ENCODE measurements around the gene BBC3.
A peak's percentile ranks its signal among the peaks of the same experiment; 100 is the strongest.

The BBC3 gene

GRCh38 chr19:47239610-47240296 lies 8.8 kb upstream of the BBC3 start:
- H3K4me3 ChIP-seq (ENCODE audit: low read depth, low read length) = peak overlapping the region; percentile 47
- CTCF ChIA-PET = interaction anchor here (0.7 to 3.5 kb wide), 5 partner anchors 7 to 90 kb away, joined by 3 to 18 read pairs (median 11); no protein-coding TSS in a partner anchor
- POLR2A ChIA-PET = interaction anchor here (0.9 to 1.4 kb wide), 3 partner anchors 13 to 17 kb away, joined by 3 to 6 read pairs (median 4); partner anchors contain the start of gene CCDC9
- no peak for TF ChIP-seq CTCF (IDR thresholded peaks at IDR 0.05; ENCODE audit: insufficient read depth, low read length, missing control alignments)
- DNase-seq (ENCODE audit: low read depth, low spot score) = no peak

- DNase-seq (ENCODE audit: low read depth, low spot score) = no peak
- peak overlapping the region; percentile 47 for H3K4me3 ChIP-seq (ENCODE audit: low read depth, low read length)
- ChIA-PET CTCF (interaction anchor here (1.4 to 3.5 kb wide), 4 partner anchors 8 to 89 kb away, joined by 4 to 18 read pairs (median 12); no protein-coding TSS in a partner anchor), POLR2A (interaction anchor here (1.2 to 1.4 kb wide), 2 partner anchors 13 to 18 kb away, joined by 3 to 6 read pairs; partner anchors contain the start of gene CCDC9)
- TF ChIP-seq CTCF (IDR thresholded peaks at IDR 0.05; ENCODE audit: insufficient read depth, low read length, missing control alignments) = no peak
These were observed 8.2 kb upstream of the BBC3 start for GRCh38 chr19:47239152-47239551.

GRCh38 chr19:47236072-47236675 lies 5.2 kb upstream of the BBC3 start:
- TF ChIP-seq CTCF (IDR thresholded peaks at IDR 0.05; ENCODE audit: insufficient read depth, low read length, missing control alignments) = no peak
- CTCF ChIA-PET = interaction anchor here (0.6 to 3.5 kb wide), 4 partner anchors 11 to 180 kb away, joined by 3 to 18 read pairs (median 6); no protein-coding TSS in a partner anchor
- no peak for DNase-seq (ENCODE audit: low read depth, low spot score)
- no peak overlapping the region for H3K4me3 ChIP-seq (ENCODE audit: low read depth, low read length)
- POLR2A ChIA-PET = interaction anchor here (1.3 kb wide), 1 partner anchor 8 kb away, joined by 3 read pairs; no protein-coding TSS in a partner anchor

GRCh38 chr19:47232422-47233211 lies 1.6 kb upstream of the BBC3 start:
- ChIA-PET CTCF (interaction anchor here (1.1 to 3.0 kb wide), 5 partner anchors 8 to 74 kb away, joined by 4 to 23 read pairs (median 11); no protein-coding TSS in a partner anchor), POLR2A (interaction anchor here (1.0 to 1.2 kb wide), 3 partner anchors 11 to 24 kb away, joined by 3 to 5 read pairs (median 3); partner anchors contain the start of gene CCDC9)
- DNase-seq (ENCODE audit: low read depth, low spot score) = no peak
- TF ChIP-seq CTCF (IDR thresholded peaks at IDR 0.05; ENCODE audit: insufficient read depth, low read length, missing control alignments) = no peak
- peak overlapping the region; percentile 53 for H3K4me3 ChIP-seq (ENCODE audit: low read depth, low read length)

GRCh38 chr19:47231215-47232054 lies 436 bp upstream of the BBC3 start:
- ChIA-PET POLR2A (no interaction called here), CTCF (interaction anchor here (1.1 to 3.0 kb wide), 4 partner anchors 9 to 21 kb away, joined by 4 to 23 read pairs (median 16); no protein-coding TSS in a partner anchor)
- no peak for TF ChIP-seq CTCF (IDR thresholded peaks at IDR 0.05; ENCODE audit: insufficient read depth, low read length, missing control alignments)
- H3K4me3 ChIP-seq (ENCODE audit: low read depth, low read length) = peak overlapping the region; percentile 95
- DNase-seq (ENCODE audit: low read depth, low spot score) = no peak

Data from AG04449 (cell line).